Inflammatory macrophage treated with lipopolysaccharide for 1 hour (primary cell): ENCODE measurements around the gene OR52B4.
"Not testable (repeated sequence)": the region's sequence is repeated elsewhere in the genome, so short reads cannot be mapped to it uniquely, and the experiment has no call there.

Source experiments
- DNase-seq, 2 donors: peaks; one replicate each; pipeline ENCODE4 v3.0.0-alpha.2; 2020 to 2022

The OR52B4 gene

GRCh38 chr11:4368286-4368685 lies at the start of gene OR52B4:
TSS of gene OR52B4 (minus strand) at chr11:4368386. CDS start at chr11:4368295, 91 bp downstream.
- no peak for DNase-seq

DNA sequence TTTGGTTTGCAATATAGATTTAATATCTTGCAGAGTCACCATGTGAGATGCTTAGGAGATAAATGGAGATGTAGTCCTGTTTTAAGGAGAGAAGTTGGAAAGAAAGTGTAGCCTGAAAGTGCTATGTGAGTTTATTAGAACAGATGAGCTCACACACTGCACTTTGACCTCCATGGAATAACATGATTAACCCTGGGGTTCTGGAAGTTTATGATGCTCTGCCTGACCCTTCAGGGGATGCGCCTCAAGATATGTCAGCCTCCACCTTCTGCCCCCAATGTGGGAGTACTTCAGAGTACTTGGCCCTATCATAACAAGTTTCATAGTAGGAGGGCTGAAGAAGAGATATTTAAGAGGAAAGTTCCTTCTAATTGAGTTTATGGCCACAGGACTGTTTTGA lies 48.6 kb upstream of the OR52B4 start:
- no peak for DNase-seq

DNA sequence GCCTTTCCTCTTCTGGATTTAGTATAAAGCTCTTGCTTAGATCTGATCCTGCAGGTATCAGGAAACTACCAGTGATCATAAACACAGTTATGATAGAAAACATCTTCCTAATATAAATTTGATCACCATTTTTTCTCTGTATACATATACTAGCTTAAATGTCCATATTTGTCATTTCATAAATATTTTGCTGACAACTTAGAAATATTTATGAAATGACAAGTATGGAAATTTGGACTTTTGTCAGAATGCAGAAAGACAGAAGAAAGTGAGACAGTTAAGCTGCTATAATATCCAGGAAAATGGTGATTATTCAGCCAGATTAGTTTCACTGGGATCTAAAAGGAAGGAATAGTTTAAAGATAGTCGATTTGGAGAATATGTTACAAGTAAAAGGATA lies 48.1 kb upstream of the OR52B4 start:
- DNase-seq = no peak

DNA sequence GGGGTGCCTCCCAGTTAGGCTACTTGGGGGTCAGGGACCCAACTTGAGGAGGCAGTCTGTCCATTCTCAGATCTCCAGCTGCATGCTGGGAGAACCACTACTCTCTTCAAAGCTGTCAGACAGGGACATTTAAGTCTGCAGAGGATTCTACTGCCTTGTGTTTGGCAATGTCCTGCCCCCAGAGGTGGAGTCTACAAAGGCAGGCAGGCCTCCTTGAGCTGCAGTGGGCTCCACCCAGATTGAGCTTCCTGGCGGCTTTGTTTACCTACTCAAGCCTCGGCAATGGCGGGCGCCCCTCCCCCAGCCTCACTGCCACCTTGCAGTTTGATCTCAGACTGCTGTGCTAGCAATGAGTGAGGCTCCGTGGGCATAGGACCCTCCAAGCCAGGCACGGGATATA lies 38.0 kb upstream of the OR52B4 start:
- not testable (repeated sequence) for DNase-seq

DNA sequence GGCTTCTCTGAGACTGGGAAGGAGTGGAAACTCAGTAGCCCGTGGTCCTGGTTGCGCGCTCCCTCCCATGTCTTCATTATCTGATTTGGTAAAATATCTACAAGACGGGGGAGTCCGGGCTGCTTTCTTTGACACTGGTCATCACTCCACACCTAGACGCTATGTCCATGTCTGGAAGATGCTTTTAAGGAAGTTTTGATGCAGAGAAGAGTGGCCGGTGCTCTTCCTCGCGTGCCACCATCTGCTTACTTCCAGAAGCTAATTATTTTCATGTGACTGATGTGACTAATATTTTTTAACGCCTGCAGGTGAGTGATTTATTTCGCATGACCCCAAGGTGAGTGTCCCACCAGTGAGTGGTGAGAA lies 25.7 kb upstream of the OR52B4 start:
- no peak for DNase-seq

- peak; percentile 89 to 95 for DNase-seq
Observed at GRCh38 chr11:4393209-4393857, 25.1 kb upstream of the OR52B4 start, which contains the start of gene TRIM21. TSS of gene TRIM21 (minus strand) at chr11:4393702. CDS start at chr11:4390409, 3,293 bp downstream.

DNA sequence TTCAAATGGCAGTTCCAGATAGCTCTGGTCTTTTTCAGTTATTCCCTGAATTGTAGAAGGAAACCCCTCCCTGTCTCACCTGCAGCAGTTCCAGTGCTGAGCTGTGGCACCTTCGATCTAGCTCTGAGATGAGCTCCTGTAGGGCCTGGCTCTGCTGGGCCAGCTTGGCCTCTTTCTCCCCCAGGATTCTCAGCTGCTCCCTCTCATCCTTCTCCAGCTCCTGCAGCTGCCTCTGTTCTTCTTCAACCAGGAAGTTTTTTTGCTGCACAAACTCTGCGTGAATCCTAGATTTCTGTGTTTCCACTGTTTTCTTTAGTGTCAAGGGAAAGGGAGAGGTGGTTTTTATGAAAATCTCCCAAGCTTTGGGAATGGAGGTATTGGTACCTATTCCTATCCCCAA lies 20.0 kb upstream of the OR52B4 start:
- DNase-seq = no peak

- no peak for DNase-seq
Observed at GRCh38 chr11:4385978-4386740, 18.0 kb upstream of the OR52B4 start.

GRCh38 chr11:4381901-4382300 lies 13.7 kb upstream of the OR52B4 start:
- no peak for DNase-seq

DNA sequence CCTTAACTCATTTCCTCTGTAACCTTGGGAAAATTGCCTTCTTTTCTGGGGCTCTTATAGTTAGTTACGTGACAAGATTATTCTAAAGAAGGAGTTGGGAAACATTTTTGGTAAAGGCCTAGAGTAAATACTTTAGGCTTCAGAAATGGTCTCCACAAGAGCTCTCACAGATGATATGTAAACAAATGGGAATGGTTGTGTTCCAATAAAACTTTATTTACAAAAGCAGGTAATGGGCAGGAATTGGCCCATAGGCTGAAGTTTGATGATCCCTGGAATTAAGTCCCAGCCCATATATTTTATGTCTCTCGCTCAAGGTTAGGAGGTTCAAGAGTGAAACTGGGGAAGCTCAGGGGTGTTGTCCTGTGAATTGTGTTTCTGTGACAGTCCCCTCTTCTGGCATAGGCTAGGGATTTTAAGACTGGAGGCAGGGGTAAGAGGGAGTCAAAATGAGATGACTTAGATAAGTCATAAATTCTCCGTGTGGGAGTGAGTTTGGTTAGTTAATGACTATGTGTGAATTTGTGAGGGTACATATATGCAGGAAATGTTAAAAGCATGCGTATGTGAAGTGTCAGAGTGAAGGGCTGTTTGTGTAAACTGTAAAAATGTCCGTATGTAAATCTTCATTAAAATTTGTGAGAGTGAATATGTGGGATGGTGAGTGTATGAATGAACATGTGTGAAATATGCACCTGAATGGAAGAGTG lies 7.4 kb upstream of the OR52B4 start:
- DNase-seq = no peak

- no peak for DNase-seq
Observed at GRCh38 chr11:4370166-4370565, 2.0 kb upstream of the OR52B4 start.

DNA sequence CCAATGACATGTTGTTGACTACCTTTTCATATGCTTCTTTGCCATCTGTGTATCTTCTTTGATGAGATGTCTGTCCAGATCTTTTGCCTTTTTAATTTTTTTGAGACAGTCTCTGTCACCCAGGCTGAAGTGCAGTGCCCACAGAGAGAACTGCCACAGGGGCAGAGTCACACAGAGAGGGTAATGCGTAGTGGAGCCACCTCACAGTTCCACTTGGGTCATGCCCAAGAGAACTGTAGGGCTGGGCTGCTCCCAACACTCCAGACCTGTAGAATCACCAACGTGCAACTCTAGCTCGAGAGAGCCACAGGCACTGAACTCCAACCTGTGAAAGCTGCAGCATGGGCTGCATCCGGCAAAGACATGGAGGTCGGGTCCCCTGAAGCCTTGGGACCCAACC lies 20.0 kb downstream of the OR52B4 start:
- DNase-seq = not testable (repeated sequence)

DNA sequence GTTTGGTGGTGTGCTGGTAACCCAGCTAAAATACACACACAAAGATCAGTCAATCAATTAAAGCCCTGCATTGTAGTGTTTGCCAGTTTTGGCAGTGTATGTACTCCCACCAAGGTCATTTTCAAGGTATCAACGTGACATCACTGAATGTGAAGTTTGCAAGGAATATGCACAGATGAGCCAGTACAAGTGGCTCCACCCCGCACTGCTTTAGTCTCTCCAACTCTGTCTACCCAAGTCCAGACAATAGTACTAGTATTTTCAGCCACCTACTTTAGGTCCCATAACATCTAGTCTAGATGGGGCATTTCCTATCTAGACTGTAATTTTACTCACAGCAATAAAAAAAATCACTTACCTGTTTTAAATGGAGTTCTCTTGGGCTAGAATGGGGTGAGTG lies 22.8 kb downstream of the OR52B4 start:
- DNase-seq = not testable (repeated sequence)

GRCh38 chr11:4334356-4334755 lies 33.8 kb downstream of the OR52B4 start:
- DNase-seq = not testable (repeated sequence)
